ENCODE measurements around the gene CES3. TPM values are rescaled to one million over a fixed set of nuclear protein-coding genes. Genes with fewer than 3 reads are reported as not detected.

The CES3 gene, protein sequence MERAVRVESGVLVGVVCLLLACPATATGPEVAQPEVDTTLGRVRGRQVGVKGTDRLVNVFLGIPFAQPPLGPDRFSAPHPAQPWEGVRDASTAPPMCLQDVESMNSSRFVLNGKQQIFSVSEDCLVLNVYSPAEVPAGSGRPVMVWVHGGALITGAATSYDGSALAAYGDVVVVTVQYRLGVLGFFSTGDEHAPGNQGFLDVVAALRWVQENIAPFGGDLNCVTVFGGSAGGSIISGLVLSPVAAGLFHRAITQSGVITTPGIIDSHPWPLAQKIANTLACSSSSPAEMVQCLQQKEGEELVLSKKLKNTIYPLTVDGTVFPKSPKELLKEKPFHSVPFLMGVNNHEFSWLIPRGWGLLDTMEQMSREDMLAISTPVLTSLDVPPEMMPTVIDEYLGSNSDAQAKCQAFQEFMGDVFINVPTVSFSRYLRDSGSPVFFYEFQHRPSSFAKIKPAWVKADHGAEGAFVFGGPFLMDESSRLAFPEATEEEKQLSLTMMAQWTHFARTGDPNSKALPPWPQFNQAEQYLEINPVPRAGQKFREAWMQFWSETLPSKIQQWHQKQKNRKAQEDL
- not detected in 2 replicates for total RNA-seq (2014; rRNA removed; shearing (Covaris generic))

DNA sequence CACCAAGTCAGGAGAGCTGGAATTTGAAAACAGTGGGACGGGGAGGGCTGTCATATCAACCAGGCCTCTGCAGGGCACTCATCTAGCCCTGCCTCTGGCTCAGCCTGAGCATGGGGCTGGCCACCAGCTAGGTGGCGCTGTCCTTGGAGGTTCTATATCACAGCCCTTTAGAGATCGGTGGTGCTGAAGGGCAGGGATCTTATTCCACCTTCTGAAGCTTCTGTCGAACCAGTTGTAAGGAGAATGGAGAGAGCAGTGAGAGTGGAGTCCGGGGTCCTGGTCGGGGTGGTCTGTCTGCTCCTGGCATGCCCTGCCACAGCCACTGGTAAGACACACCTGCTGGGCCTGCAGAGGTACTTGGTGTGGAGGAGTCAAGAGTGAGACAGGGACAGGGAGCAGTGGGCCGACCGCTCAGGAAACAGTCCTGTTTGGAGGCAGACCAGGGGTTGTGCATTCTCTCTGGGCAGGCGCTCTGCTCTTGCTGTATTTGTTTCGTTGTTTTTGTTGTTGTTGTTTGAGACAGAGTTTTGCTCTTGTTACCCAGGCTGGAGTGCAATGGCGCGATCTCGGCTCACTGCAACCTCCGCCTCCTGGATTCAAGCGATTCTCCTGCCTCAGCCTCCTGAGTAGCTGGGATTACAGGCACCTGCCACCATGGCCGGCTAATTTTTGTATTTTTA, at the start of gene CES3:
Gene CES3 (plus strand): TSS at position 202 of the 680 bp plus-strand sequence. CDS start 42 bp downstream, at position 244.
- DNase-seq (ENCODE audit: low read depth in 1 of 2, low spot score in 2 of 2): peak; percentile 34 to 67
- no peaks in the 10 kb centered on the region for H3K36me3 ChIP-seq
- H3K27me3 ChIP-seq (replicated peaks): no peaks in the 10 kb centered on the region
- H3K9me3 ChIP-seq (replicated peaks): no peaks in the 10 kb centered on the region
- no peak within 1 kb of the TSS for H3K4me3 ChIP-seq
- no peaks in the 10 kb centered on the region for H3K4me1 ChIP-seq (replicated peaks)
- H3K27ac ChIP-seq: no peak within 1 kb of the TSS

- H3K4me3 ChIP-seq: no peak overlapping the region
- 0 out of 2 replicates have a peak, but pooled peaks cover 2% of the 10 kb centered on the region for H3K27me3 ChIP-seq (replicated peaks)
- H3K9me3 ChIP-seq (replicated peaks): no peaks in the 10 kb centered on the region
- H3K27ac ChIP-seq: no peak overlapping the region
- no peaks in the 10 kb centered on the region for H3K36me3 ChIP-seq
- DNase-seq (ENCODE audit: low read depth in 1 of 2, low spot score in 2 of 2): no peak
- no peaks in the 10 kb centered on the region for H3K4me1 ChIP-seq (replicated peaks)
Measured at GRCh38 chr16:66911801-66912200, 49.3 kb upstream of the CES3 start.

GRCh38 chr16:66913081-66913480, 48.0 kb upstream of the CES3 start:
- Histone ChIP-seq H3K27me3 (replicated peaks) (0 out of 2 replicates have a peak, but pooled peaks cover 2% of the 10 kb centered on the region), H3K4me3 (no peak overlapping the region), H3K9me3 (replicated peaks) (no peaks in the 10 kb centered on the region), H3K27ac (no peak overlapping the region), H3K36me3 (no peaks in the 10 kb centered on the region), H3K4me1 (replicated peaks) (no peaks in the 10 kb centered on the region)
- DNase-seq (ENCODE audit: low read depth in 1 of 2, low spot score in 2 of 2): no peak

DNA sequence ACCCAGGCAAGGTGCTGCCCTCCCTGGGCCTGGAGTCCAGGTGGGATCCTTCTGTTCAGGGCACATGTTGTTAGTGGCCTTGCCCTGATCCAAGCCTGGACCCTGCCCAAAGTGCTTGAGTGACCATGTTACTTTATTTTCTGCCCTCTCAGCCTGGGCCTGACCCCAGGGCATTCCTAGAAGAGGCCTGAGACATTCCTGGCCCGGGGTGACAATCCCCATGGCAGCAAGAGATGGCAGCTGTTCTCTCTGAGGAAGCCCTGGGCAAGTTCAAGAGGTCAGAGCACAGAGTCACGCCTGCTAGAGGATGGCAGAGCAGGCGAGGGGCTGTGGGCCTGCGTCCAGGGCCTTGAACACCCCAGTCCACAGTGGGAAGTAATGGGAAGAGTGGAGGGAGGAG, 47.4 kb upstream of the CES3 start:
- Histone ChIP-seq H3K27ac (no peak overlapping the region), H3K9me3 (replicated peaks) (no peaks in the 10 kb centered on the region), H3K4me3 (no peak overlapping the region), H3K27me3 (replicated peaks) (0 out of 2 replicates have a peak, but pooled peaks cover 2% of the 10 kb centered on the region), H3K36me3 (no peaks in the 10 kb centered on the region), H3K4me1 (replicated peaks) (no peaks in the 10 kb centered on the region)
- DNase-seq (ENCODE audit: low read depth in 1 of 2, low spot score in 2 of 2): no peak

DNA sequence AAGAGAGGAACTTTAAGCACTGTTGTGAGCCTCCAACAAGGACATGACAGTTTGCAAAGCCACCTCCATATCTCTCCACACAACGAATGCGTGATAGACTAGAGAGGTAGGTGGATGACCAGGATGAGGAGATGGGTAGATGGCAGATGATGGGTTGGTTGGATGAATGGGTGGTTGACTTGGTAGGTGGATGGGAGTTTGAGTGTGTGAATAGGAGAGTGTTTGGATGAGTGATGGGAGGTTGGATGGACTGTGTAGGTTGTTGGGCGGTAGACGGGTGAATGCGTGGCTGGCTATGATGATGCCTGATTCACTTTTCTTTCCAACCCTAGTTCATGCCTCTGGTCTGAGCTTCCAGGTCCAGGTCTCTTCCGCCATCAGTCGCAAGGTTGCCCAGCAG, 46.5 kb upstream of the CES3 start:
- H3K27me3 ChIP-seq (replicated peaks): 0 out of 2 replicates have a peak, but pooled peaks cover 2% of the 10 kb centered on the region
- H3K9me3 ChIP-seq (replicated peaks): no peaks in the 10 kb centered on the region
- no peak overlapping the region for H3K27ac ChIP-seq
- no peak overlapping the region for H3K4me3 ChIP-seq
- no peak for DNase-seq (ENCODE audit: low read depth in 1 of 2, low spot score in 2 of 2)
- no peaks in the 10 kb centered on the region for H3K4me1 ChIP-seq (replicated peaks)
- no peaks in the 10 kb centered on the region for H3K36me3 ChIP-seq

DNA sequence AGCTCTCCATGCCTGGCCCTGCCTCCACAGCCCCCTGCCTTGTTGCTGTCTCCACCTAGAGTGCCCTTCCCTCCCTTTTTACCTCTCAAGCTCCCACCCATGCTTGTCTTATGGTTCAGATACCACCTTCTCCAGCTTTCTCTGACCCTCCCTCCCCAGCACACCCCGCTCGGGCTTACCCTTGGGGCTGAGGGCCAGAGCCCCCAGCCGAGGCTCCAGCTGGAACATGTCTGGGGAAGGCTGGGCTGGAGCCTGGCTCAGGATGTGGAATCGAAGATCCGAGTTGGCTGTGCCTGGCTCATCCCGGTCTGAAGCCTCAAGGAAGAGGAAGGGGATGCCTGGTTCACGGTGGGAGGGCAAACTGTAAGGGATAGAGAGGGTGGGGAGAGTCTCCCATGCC, 46.0 kb upstream of the CES3 start:
- Histone ChIP-seq H3K4me1 (replicated peaks) (no peaks in the 10 kb centered on the region), H3K27me3 (replicated peaks) (0 out of 2 replicates have a peak, but pooled peaks cover 2% of the 10 kb centered on the region), H3K4me3 (no peak overlapping the region), H3K27ac (no peak overlapping the region), H3K36me3 (no peaks in the 10 kb centered on the region), H3K9me3 (replicated peaks) (no peaks in the 10 kb centered on the region)
- no peak for DNase-seq (ENCODE audit: low read depth in 1 of 2, low spot score in 2 of 2)

DNA sequence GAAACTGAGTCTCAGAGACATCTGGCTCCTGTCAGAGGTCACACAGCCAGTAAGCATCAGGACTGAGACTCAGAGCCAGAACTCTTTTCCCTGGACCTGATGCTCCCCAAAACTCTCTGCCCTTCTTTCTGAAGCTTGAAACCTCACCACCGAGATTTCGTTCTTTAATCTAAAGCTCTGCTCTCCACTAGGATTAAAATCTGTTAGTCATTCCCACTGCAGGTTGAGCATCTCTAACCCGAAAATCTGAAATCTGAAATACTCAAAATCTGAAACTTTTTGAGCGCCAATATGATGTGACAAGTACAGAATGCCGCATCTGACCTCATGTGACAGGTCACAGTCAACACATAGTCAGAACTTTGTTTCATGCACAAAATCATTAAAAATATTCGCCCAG, 44.5 kb upstream of the CES3 start:
- H3K27ac ChIP-seq: no peak overlapping the region
- H3K27me3 ChIP-seq (replicated peaks): 0 out of 2 replicates have a peak, but pooled peaks cover 2% of the 10 kb centered on the region

DNA sequence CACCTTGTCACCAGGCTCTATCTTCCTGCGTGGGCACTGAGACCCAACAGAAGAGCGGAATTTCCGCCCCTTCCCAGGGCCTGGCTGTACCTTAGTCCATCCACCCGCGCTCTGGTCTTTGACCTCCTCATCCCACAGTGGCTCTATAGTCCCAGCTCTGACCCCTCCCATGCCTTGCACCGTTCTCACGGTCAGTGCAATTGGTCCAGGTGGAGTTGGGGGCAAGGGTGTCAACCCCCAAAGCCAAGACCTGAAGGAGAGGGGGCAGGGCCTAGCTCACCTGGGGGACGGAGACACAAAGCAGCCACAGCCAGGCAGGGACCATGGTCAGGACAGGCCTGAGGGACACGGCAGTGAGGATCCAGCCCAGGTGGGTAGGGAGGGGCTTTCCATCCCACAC, 43.3 kb upstream of the CES3 start:
- H3K4me1 ChIP-seq (replicated peaks): no peaks in the 10 kb centered on the region
- H3K36me3 ChIP-seq: no peaks in the 10 kb centered on the region
- DNase-seq (ENCODE audit: low read depth in 1 of 2, low spot score in 2 of 2): no peak
- H3K4me3 ChIP-seq: no peak overlapping the region
- no peak overlapping the region for H3K27ac ChIP-seq
- H3K27me3 ChIP-seq (replicated peaks): 0 out of 2 replicates have a peak, but pooled peaks cover 2% of the 10 kb centered on the region
- no peaks in the 10 kb centered on the region for H3K9me3 ChIP-seq (replicated peaks)

More for the DNA sequence above, 44.5 kb upstream of the CES3 start:
- Histone ChIP-seq H3K9me3 (replicated peaks) (no peaks in the 10 kb centered on the region), H3K4me3 (no peak overlapping the region), H3K4me1 (replicated peaks) (no peaks in the 10 kb centered on the region), H3K36me3 (no peaks in the 10 kb centered on the region)
- no peak for DNase-seq (ENCODE audit: low read depth in 1 of 2, low spot score in 2 of 2)

DNA sequence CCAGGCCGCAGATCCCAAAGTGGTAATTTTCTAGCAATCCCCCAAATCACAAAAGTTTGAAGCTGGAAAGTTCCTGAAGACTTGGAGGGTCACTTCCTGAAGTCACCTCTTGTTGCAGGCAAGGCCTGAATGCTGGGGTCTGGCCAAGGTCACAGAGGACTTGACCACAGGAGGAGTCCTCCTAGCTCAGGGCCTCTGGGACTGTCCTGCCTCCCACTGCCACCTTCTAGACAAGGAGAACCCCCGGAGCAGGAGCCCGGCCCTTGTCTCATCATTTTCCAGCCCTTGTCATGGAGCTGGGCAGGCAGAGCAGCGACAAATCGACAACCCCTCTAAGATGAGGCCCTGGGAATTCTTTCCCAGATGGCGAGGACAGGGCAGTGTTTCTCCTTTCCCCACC, 42.7 kb upstream of the CES3 start:
- no peak overlapping the region for H3K27ac ChIP-seq
- H3K27me3 ChIP-seq (replicated peaks): 0 out of 2 replicates have a peak, but pooled peaks cover 2% of the 10 kb centered on the region
- H3K4me3 ChIP-seq: no peak overlapping the region
- no peaks in the 10 kb centered on the region for H3K9me3 ChIP-seq (replicated peaks)
- no peaks in the 10 kb centered on the region for H3K36me3 ChIP-seq
- DNase-seq (ENCODE audit: low read depth in 1 of 2, low spot score in 2 of 2): no peak
- H3K4me1 ChIP-seq (replicated peaks): no peaks in the 10 kb centered on the region

GRCh38 chr16:66918803-66919568, 42.1 kb upstream of the CES3 start, which contains the start of gene CDH16:
Gene CDH16 (minus strand): TSS chr16:66918885. CDS start chr16:66918065, 820 bp downstream.
- no peak for DNase-seq (ENCODE audit: low read depth in 1 of 2, low spot score in 2 of 2)
- Histone ChIP-seq H3K9me3 (replicated peaks) (no peaks in the 10 kb centered on the region), H3K4me1 (replicated peaks) (no peaks in the 10 kb centered on the region)

GRCh38 chr16:66919569-66920298, 41.3 kb upstream of the CES3 start:
- no peaks in the 10 kb centered on the region for H3K36me3 ChIP-seq
- H3K27ac ChIP-seq: no peak overlapping the region
- no peak overlapping the region for H3K4me3 ChIP-seq
- DNase-seq (ENCODE audit: low read depth in 1 of 2, low spot score in 2 of 2): no peak
- H3K4me1 ChIP-seq (replicated peaks): peaks cover 1% of the 10 kb centered on the region
- H3K27me3 ChIP-seq (replicated peaks): peaks cover 10% of the 10 kb centered on the region
- H3K9me3 ChIP-seq (replicated peaks): 0 out of 2 replicates have a peak, but pooled peaks cover under 1% of the 10 kb centered on the region

More at GRCh38 chr16:66918803-66919568, 42.1 kb upstream of the CES3 start, which contains the start of gene CDH16:
- Histone ChIP-seq H3K27me3 (replicated peaks) (0 out of 2 replicates have a peak, but pooled peaks cover 4% of the 10 kb centered on the region), H3K4me3 (no peak within 1 kb of the TSS), H3K36me3 (no peaks in the 10 kb centered on the region), H3K27ac (no peak within 1 kb of the TSS)

- Histone ChIP-seq H3K4me3 (no peak overlapping the region), H3K27me3 (replicated peaks) (peaks cover 15% of the 10 kb centered on the region), H3K27ac (no peak overlapping the region), H3K36me3 (no peaks in the 10 kb centered on the region), H3K4me1 (replicated peaks) (peaks cover 7% of the 10 kb centered on the region), H3K9me3 (replicated peaks) (0 out of 2 replicates have a peak, but pooled peaks cover 4% of the 10 kb centered on the region)
- no peak for DNase-seq (ENCODE audit: low read depth in 1 of 2, low spot score in 2 of 2)
Measured at GRCh38 chr16:66920299-66920590, 40.8 kb upstream of the CES3 start.
